Measurements from ENCODE around the gene CST9. TPM values are rescaled to one million over a fixed set of nuclear protein-coding genes. Genes with fewer than 3 reads are reported as not detected.

Gene CST9
- total and polyA plus RNA-seq, 9 of the 15 experiments (the other 6 are each of a cell fraction or from before 2014, with no cell fraction given): not detected

GRCh38 chr20:23585449-23585807, 20.3 kb downstream of the CST9 start:
- CTCF ChIA-PET (ENCODE audit: low intra/inter-chr PET ratio): no interaction called here
- H3K27me3 ChIP-seq (ENCODE audit: control insufficient read depth in 2 of 2, insufficient read depth in 2 of 2, low read length in 2 of 2): no peaks in the 10 kb centered on the region
- intact Hi-C loops (cut with micrococcal nuclease) (no loop called here), in situ Hi-C loops (cut with MboI) (no loop called here)
- no peaks in the 10 kb centered on the region for H4K20me1 ChIP-seq (replicated peaks; ENCODE audit: control insufficient read depth, insufficient read depth, low read length)
- H2AFZ ChIP-seq (ENCODE audit: low read depth, low read length): no peak overlapping the region
- DNase-seq (ENCODE audit: extremely low read depth in 1 of 4, low spot score in 3 of 4): no peak
- no peaks in the 10 kb centered on the region for H3K9me3 ChIP-seq (replicated peaks; ENCODE audit: control insufficient read depth, insufficient read depth, low read depth, low read length)
- WGBS (ENCODE audit: insufficient coverage, low coverage, missing lambda C conversion rate): 9% methylated on average over 3 of the region's 5 CpGs
- H3K36me3 ChIP-seq (ENCODE audit: control insufficient read depth, insufficient read depth, low read length): no peaks in the 10 kb centered on the region
- H3K79me2 ChIP-seq (ENCODE audit: control insufficient read depth, insufficient read depth, low read length): no peaks in the 10 kb centered on the region
- peaks cover 2 to 6% of the 10 kb centered on the region in 2 experiments; a peak in 3 of 5 replicates for H3K4me1 ChIP-seq (replicated peaks in 1 of 2; ENCODE audit: control insufficient read depth in 2 of 2, insufficient read depth in 2 of 2, low read length in 2 of 2)
- H3K4me3 ChIP-seq: no peak overlapping the region
- no peak for TF ChIP-seq U2AF1 (optimal IDR thresholded peaks at IDR 0.05; ENCODE audit: low read depth, low read length)
- TF ChIP-seq FIP1L1 (IDR thresholded peaks at IDR 0.05; ENCODE audit: low read depth, low read length, poor library complexity, severe bottlenecking): no peak
- no peak for TF ChIP-seq THRB (CRISPR knock-in tag; conservative IDR thresholded peaks at IDR 0.05)
- no peak for TF ChIP-seq PREB (CRISPR knock-in tag; IDR thresholded peaks at IDR 0.05)
- no peak for TF ChIP-seq ZNF449 (CRISPR knock-in tag; IDR thresholded peaks at IDR 0.05)
- TF ChIP-seq ZNF395 (CRISPR knock-in tag; IDR thresholded peaks at IDR 0.05): no peak
- TF ChIP-seq ZNF224 (CRISPR knock-in tag; IDR thresholded peaks at IDR 0.05): no peak
- no peak for TF ChIP-seq HBP1 (CRISPR knock-in tag; IDR thresholded peaks at IDR 0.05)
- TF ChIP-seq ZNF253 (CRISPR knock-in tag; conservative IDR thresholded peaks at IDR 0.05): no peak
- H3K27ac ChIP-seq (ENCODE audit: extremely low read depth, low read depth, low read length): no peak overlapping the region
- H3K4me2 ChIP-seq (ENCODE audit: insufficient read depth, low read length): no peak overlapping the region
- FAIRE-seq: no peak
- ATAC-seq: no peak
- no peak overlapping the region for H3K9ac ChIP-seq (ENCODE audit: insufficient read depth in 1 of 2, low read depth in 2 of 2, low read length in 2 of 2)
- H3K9me1 ChIP-seq (ENCODE audit: control insufficient read depth, insufficient read depth, low read length): no peaks in the 10 kb centered on the region
- POLR2A ChIA-PET: no interaction called here
- no TSS peak for BruUV-seq (replicated peaks)
